Stimulated activated CD8-positive, alpha-beta memory T cell treated with anti-CD3 and anti-CD28 coated beads, Interleukin-2, amount 100 ng/mL, for 1 hour (primary cell): ENCODE measurements around the gene DAO.
"Not testable (repeated sequence)": the region's sequence is repeated elsewhere in the genome, so short reads cannot be mapped to it uniquely, and the experiment has no call there.

Source experiments
- DNase-seq, 2 donors: peaks; one replicate each; pipeline ENCODE4 v3.0.0-alpha.2; 2020; ENCODE audit warnings: low read depth in 2 of 2

DAO gene

GRCh38 chr12:108879615-108880254, at the start of gene DAO:
Gene DAO, plus strand, starts transcription at chr12:108880092. Its CDS starts 4,915 bp downstream, at chr12:108885007.
- DNase-seq: no peak

- no peak for DNase-seq
These were observed 48.4 kb upstream of the DAO start for GRCh38 chr12:108831309-108831991.

GRCh38 chr12:108832208-108832607, 47.7 kb upstream of the DAO start:
- DNase-seq: no peak

GRCh38 chr12:108832730-108833354, 47.0 kb upstream of the DAO start:
- no peak for DNase-seq

GRCh38 chr12:108833355-108833733, 46.5 kb upstream of the DAO start:
- no peak for DNase-seq

- DNase-seq: no peak
These were observed 46.0 kb upstream of the DAO start for GRCh38 chr12:108833757-108834472.

- no peak for DNase-seq
These were observed 43.8 kb upstream of the DAO start for GRCh38 chr12:108835860-108836634.

GRCh38 chr12:108837239-108837638, 42.7 kb upstream of the DAO start:
- no peak for DNase-seq

GRCh38 chr12:108837680-108838079, 42.2 kb upstream of the DAO start:
- DNase-seq: no peak

GRCh38 chr12:108838194-108839017, 41.5 kb upstream of the DAO start:
- peak; percentile 44 to 46 for DNase-seq

GRCh38 chr12:108839018-108839889, 40.6 kb upstream of the DAO start:
- no peak for DNase-seq

GRCh38 chr12:108839890-108840230, 40.0 kb upstream of the DAO start:
- no peak for DNase-seq

- DNase-seq: no peak
These were observed 39.1 kb upstream of the DAO start for GRCh38 chr12:108840605-108841332.

- DNase-seq: not testable (repeated sequence)
These were observed 38.1 kb upstream of the DAO start for GRCh38 chr12:108841825-108842224.

- DNase-seq: no peak
These were observed 37.5 kb upstream of the DAO start for GRCh38 chr12:108842361-108842760.

GRCh38 chr12:108843187-108843586, 36.7 kb upstream of the DAO start:
- DNase-seq: no peak

- DNase-seq: no peak
These were observed 34.2 kb upstream of the DAO start for GRCh38 chr12:108845696-108846095.

- no peak for DNase-seq
These were observed 33.6 kb upstream of the DAO start for GRCh38 chr12:108846290-108846701.

GRCh38 chr12:108847705-108848104, 32.2 kb upstream of the DAO start:
- DNase-seq: no peak
